GM23248 (cell line): Measurements from ENCODE around the gene BCORL1.

ENCODE experiments used
- EZH2 ChIP-seq: fragments of 200-600 bp; sonication (generic); IDR thresholded peaks from 2 replicates; pipeline ENCODE4 v1.6.1; 2018; ENCODE audit warnings: antibody characterized with exemption, mild to moderate bottlenecking; ENCODE audit not compliant: insufficient read depth, poor library complexity, severe bottlenecking
- EZH2phosphoT487 ChIP-seq: fragments of 200-600 bp; sonication (generic); IDR thresholded peaks from 2 replicates; pipeline ENCODE4 v1.6.1; 2018; ENCODE audit warnings: antibody characterized with exemption, moderate library complexity, mild to moderate bottlenecking, low read depth; ENCODE audit not compliant: insufficient read depth

GRCh38 chrX:130039847-130040246 lies 57.4 kb downstream of the BCORL1 start:
- TF ChIP-seq EZH2 = no peak
- no peak for TF ChIP-seq EZH2phosphoT487
